HFFc6 (cell line): ENCODE data around the gene SORCS2. TPM values are rescaled to one million over a fixed set of nuclear protein-coding genes. Genes with fewer than 3 reads are reported as not detected.

Experiments used
- DNase-seq: peaks from one replicate; pipeline ENCODE4 v3.0.0-alpha.2; 2018
- H3K27ac Mint-ChIP-seq: 2 replicates; pipeline ENCODE4 v1.8.0; 2020; ENCODE audit warnings: mild to moderate bottlenecking, mixed read lengths
- H3K27me3 Mint-ChIP-seq: 2 replicates; pipeline ENCODE4 v1.8.0; 2021; ENCODE audit warnings: mild to moderate bottlenecking, moderate library complexity, mixed read lengths; ENCODE audit not compliant: insufficient read depth
- H3K36me3 Mint-ChIP-seq: 2 replicates; pipeline ENCODE4 v1.8.0; 2021; ENCODE audit warnings: low read depth, mixed read lengths
- H3K4me1 Mint-ChIP-seq: 2 replicates; pipeline ENCODE4 v1.8.0; 2020; ENCODE audit warnings: low read depth, mixed read lengths
- H3K4me3 Mint-ChIP-seq: 2 replicates; pipeline ENCODE4 v1.8.0; 2020; ENCODE audit warnings: mild to moderate bottlenecking, moderate library complexity, mixed read lengths
- H3K9me3 Mint-ChIP-seq: 2 replicates; pipeline ENCODE4 v1.8.0; 2020; ENCODE audit warnings: mild to moderate bottlenecking, mixed read lengths
- total RNA-seq, 6 experiments: library from RNA; stranded (reverse); fragmentation: NEBNext Ultra II Directional; extraction: Animal tissue kit (Norgen Biotek cat#: 25700); gene quantifications; 2 replicates in 1 of 6; 3 replicates in 5 of 6; pipeline ENCODE4 v1.2.3, GENCODE V29; 2021
- TF ChIP-seq, protein P1 (sequence below): fragments of 200-600 bp; sonication (generic); IDR thresholded peaks from 2 replicates; pipeline ENCODE4 v1.5.0; 2021; ENCODE audit warnings: antibody characterized with exemption, mild to moderate bottlenecking

Gene SORCS2
- total RNA-seq, 6 experiments from 2014 or later, result 0.05 to 0.15 (median 0.12) TPM; not detected in 3

DNA sequence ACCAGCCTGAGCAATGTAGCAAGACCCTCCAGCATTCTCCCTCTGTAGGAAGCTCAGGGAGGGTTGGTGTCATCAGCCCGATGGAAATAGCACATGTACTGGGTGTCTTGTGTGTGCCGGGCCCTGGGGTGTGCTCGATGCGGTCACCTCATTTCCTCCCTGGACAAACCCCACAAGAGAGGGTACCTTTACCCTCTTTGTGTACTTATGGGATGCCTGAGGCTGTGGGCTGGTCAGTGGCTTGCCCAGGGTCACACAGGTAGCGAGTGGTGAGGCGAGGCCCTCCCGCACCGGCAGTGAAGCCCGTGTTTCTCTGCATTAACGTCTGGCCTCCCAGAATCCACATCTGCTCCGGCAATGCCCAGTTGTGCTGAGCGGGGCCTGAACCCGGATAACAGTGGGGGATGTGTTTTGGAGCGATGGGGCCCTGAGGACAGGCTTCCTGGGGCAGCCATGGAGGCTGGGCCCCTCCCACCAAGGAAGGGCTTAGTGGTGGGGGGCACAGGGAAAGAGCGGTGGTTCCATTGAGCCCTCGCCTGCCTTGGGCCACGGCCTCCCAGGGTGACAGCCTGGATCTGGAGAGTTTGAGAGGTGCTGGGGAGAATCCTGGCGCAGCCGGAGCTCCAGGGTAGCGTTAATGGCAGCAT is 234.3 kb downstream of the SORCS2 start:
- H3K36me3 Mint-ChIP-seq, result no peaks in the 10 kb centered on the region
- H3K4me1 Mint-ChIP-seq, result no peaks in the 10 kb centered on the region
- no peak overlapping the region for H3K27ac Mint-ChIP-seq
- DNase-seq, result no peak
- no peaks in the 10 kb centered on the region for H3K9me3 Mint-ChIP-seq
- H3K27me3 Mint-ChIP-seq, result peaks cover 39% of the 10 kb centered on the region
- H3K4me3 Mint-ChIP-seq, result no peak overlapping the region
- TF ChIP-seq, protein P1, sequence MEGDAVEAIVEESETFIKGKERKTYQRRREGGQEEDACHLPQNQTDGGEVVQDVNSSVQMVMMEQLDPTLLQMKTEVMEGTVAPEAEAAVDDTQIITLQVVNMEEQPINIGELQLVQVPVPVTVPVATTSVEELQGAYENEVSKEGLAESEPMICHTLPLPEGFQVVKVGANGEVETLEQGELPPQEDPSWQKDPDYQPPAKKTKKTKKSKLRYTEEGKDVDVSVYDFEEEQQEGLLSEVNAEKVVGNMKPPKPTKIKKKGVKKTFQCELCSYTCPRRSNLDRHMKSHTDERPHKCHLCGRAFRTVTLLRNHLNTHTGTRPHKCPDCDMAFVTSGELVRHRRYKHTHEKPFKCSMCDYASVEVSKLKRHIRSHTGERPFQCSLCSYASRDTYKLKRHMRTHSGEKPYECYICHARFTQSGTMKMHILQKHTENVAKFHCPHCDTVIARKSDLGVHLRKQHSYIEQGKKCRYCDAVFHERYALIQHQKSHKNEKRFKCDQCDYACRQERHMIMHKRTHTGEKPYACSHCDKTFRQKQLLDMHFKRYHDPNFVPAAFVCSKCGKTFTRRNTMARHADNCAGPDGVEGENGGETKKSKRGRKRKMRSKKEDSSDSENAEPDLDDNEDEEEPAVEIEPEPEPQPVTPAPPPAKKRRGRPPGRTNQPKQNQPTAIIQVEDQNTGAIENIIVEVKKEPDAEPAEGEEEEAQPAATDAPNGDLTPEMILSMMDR, result no peak

- Mint-ChIP-seq H3K9me3 (no peaks in the 10 kb centered on the region), H3K27ac (no peak overlapping the region), H3K4me1 (no peaks in the 10 kb centered on the region), H3K27me3 (peaks cover 38% of the 10 kb centered on the region), H3K36me3 (no peaks in the 10 kb centered on the region), H3K4me3 (no peak overlapping the region)
- TF ChIP-seq, protein P1, result no peak
- DNase-seq, result no peak
Observed at GRCh38 chr4:7427361-7427760, 235.0 kb downstream of the SORCS2 start.

DNA sequence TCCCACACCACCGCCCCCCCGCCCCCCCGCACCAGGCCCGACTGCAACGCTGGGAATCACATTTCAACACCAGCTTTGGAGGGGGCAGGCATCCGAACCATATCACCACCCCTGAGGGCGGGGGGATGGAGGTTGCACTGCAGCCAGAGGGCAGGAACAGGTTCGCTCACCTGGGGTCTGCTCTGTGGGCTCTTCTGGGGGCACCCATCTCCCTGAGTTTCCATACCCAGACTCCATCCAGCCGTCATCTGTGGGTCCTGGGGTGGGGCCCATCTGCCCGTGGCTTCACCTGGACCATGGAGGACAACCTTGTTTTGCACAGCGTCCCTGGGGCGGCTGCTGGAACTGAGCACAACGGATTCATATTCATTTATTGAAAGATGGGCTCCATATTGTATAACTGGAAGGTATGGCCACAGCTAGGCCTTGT is 235.5 kb downstream of the SORCS2 start:
- TF ChIP-seq, protein P1, result no peak
- no peaks in the 10 kb centered on the region for H3K4me1 Mint-ChIP-seq
- no peak overlapping the region for H3K4me3 Mint-ChIP-seq

GRCh38 chr4:7428261-7429068 is 236.1 kb downstream of the SORCS2 start:
- Mint-ChIP-seq H3K4me1 (no peaks in the 10 kb centered on the region), H3K4me3 (no peak overlapping the region), H3K27me3 (peaks cover 32% of the 10 kb centered on the region), H3K36me3 (no peaks in the 10 kb centered on the region), H3K27ac (no peak overlapping the region), H3K9me3 (no peaks in the 10 kb centered on the region)
- TF ChIP-seq, protein P1, result no peak
- DNase-seq, result no peak

More for the DNA sequence above, 235.5 kb downstream of the SORCS2 start:
- Mint-ChIP-seq H3K27ac (no peak overlapping the region), H3K9me3 (no peaks in the 10 kb centered on the region), H3K27me3 (peaks cover 37% of the 10 kb centered on the region), H3K36me3 (no peaks in the 10 kb centered on the region)
- no peak for DNase-seq

GRCh38 chr4:7429069-7429416 is 236.7 kb downstream of the SORCS2 start:
- Mint-ChIP-seq H3K4me1 (no peaks in the 10 kb centered on the region), H3K4me3 (no peak overlapping the region), H3K36me3 (no peaks in the 10 kb centered on the region), H3K9me3 (no peaks in the 10 kb centered on the region), H3K27ac (no peak overlapping the region), H3K27me3 (peaks cover 30% of the 10 kb centered on the region)
- TF ChIP-seq, protein P1, result no peak
- DNase-seq, result no peak
